GM12878 (cell line): ENCODE measurements around the gene DHX30. TPM values are rescaled to one million over a fixed set of nuclear protein-coding genes. Genes with fewer than 3 reads are reported as not detected.

Experiments used
- ATAC-seq: fragments of 200-7000 bp; cut with Tn5 transposase; 3 replicates; pipeline ENCODE4 v1.9.1; 2020; ENCODE audit warnings: mild to moderate bottlenecking, moderate library complexity
- BruUV-seq: library from RNA; stranded (reverse); fragments of 400-500 nt; replicated peaks from 2 replicates; lab custom pipeline; 2021; lab: Mats Ljungman, UMichigan
- CTCF ChIA-PET: fragments of 300-600 bp; sonication (Branson Sonifier 250); formaldehyde crosslinking; extraction: SDS; loops from one replicate; lab custom pipeline; 2021; ENCODE audit warnings: inconsistent platforms; lab: Yijun Ruan, JAX
- POLR2A ChIA-PET: fragments of 350-600 bp; formaldehyde crosslinking; extraction: SDS; loops from one replicate; lab custom pipeline; 2021; ENCODE audit warnings: inconsistent platforms; lab: Charles Lee
- RAD21 ChIA-PET: fragments of 300-600 bp; sonication (Branson Sonifier 250); formaldehyde crosslinking; loops from one replicate; lab custom pipeline; 2023; ENCODE audit warnings: antibody characterized with exemption; ENCODE audit not compliant: unreplicated experiment; lab: Charles Lee
- SMC1A ChIA-PET: fragments of 300-600 bp; sonication (Branson Sonifier 250); formaldehyde crosslinking; loops from one replicate; lab custom pipeline; 2023; ENCODE audit not compliant: unreplicated experiment, uncharacterized antibody; lab: Charles Lee
- DNase-seq: peaks from one replicate; pipeline ENCODE4 v3.0.0-alpha.2; 2011; ENCODE audit warnings: low read depth, low spot score
- FAIRE-seq: peaks from 3 replicates; lab custom pipeline; 2011; peaks lifted over from hg19 to GRCh38; lab: Jason Lieb, UNC
- H2AFZ ChIP-seq: 2 replicates; pipeline ENCODE4 v1.6.0; 2011; ENCODE audit warnings: low read depth, low read length, control low read depth; ENCODE audit not compliant: control insufficient read depth
- H3K27ac ChIP-seq: 2 replicates; pipeline ENCODE4 v1.5.1; 2011; ENCODE audit warnings: control low read depth; ENCODE audit not compliant: control insufficient read depth, insufficient read depth
- H3K27me3 ChIP-seq, 2 experiments: replicated peaks in 1 of 2; 2 replicates each; pipeline versions ENCODE4 v1.6.0 to v1.6.1; 2011; ENCODE audit warnings: low read length in 1 of 2; ENCODE audit not compliant: control insufficient read depth in 2 of 2, insufficient read depth in 2 of 2
- H3K36me3 ChIP-seq, 2 experiments: 2 replicates each; pipeline ENCODE4 v1.5.1; 2011; ENCODE audit warnings: low read length in 1 of 2; ENCODE audit not compliant: control insufficient read depth in 2 of 2, insufficient read depth in 2 of 2
- H3K4me1 ChIP-seq: 2 replicates; pipeline ENCODE4 v1.6.1; 2011; ENCODE audit warnings: mild to moderate bottlenecking, low read length, moderate library complexity, mixed read lengths; ENCODE audit not compliant: control insufficient read depth, insufficient read depth
- H3K4me2 ChIP-seq: 2 replicates; pipeline ENCODE4 v1.6.0; 2011; ENCODE audit warnings: control low read depth; ENCODE audit not compliant: control insufficient read depth, insufficient read depth
- H3K4me3 ChIP-seq: fragments of 200-600 bp; sonication (generic); 2 replicates; pipeline ENCODE4 v1.5.1; 2016
- H3K79me2 ChIP-seq: 2 replicates; pipeline ENCODE4 v1.6.0; 2011; ENCODE audit warnings: low read length; ENCODE audit not compliant: control insufficient read depth, insufficient read depth
- H3K9ac ChIP-seq: 2 replicates; pipeline ENCODE4 v1.8.0; 2011; ENCODE audit warnings: low read length, control low read depth, mixed read lengths; ENCODE audit not compliant: control insufficient read depth, insufficient read depth
- H3K9me3 ChIP-seq: replicated peaks from 3 replicates; pipeline ENCODE4 v1.5.1; 2011; ENCODE audit warnings: mild to moderate bottlenecking, low read length; ENCODE audit not compliant: control insufficient read depth, insufficient read depth
- H4K20me1 ChIP-seq: 2 replicates; pipeline ENCODE4 v1.6.0; 2011; ENCODE audit not compliant: control insufficient read depth, insufficient read depth
- KLF5 ChIP-seq: fragments of 450-650 bp; IDR thresholded peaks from 2 replicates; pipeline ENCODE4 v1.6.1; 2014; ENCODE audit warnings: mild to moderate bottlenecking; ENCODE audit not compliant: partially characterized antibody
- PBX3 ChIP-seq: IDR thresholded peaks from 2 replicates; pipeline ENCODE4 v1.6.1; 2011; ENCODE audit warnings: mild to moderate bottlenecking, low read depth, low read length, moderate library complexity; ENCODE audit not compliant: insufficient replicate concordance
- POLR2A ChIP-seq: IDR thresholded peaks from 2 replicates; pipeline ENCODE4 v1.6.1; 2011; ENCODE audit warnings: low read depth, mild to moderate bottlenecking, low read length
- RAD21 ChIP-seq: IDR thresholded peaks from 2 replicates; pipeline ENCODE4 v1.6.1; 2011; ENCODE audit warnings: mild to moderate bottlenecking, low read depth, low read length, moderate library complexity; ENCODE audit not compliant: insufficient read depth
- SIX5 ChIP-seq: IDR thresholded peaks from 2 replicates; pipeline ENCODE4 v1.6.1; 2011; ENCODE audit warnings: mild to moderate bottlenecking, low read depth, low read length, moderate library complexity; ENCODE audit not compliant: severe bottlenecking
- SMC3 ChIP-seq: IDR thresholded peaks from 2 replicates; pipeline ENCODE4 v1.6.1; 2011; ENCODE audit warnings: low read length, improper control_type of control experiment, borderline replicate concordance
- TBL1XR1 ChIP-seq: IDR thresholded peaks from 2 replicates; pipeline ENCODE4 v1.6.1; 2012; ENCODE audit warnings: low read depth, low read length, improper control_type of control experiment
- WGBS: methylation state at CpG from one replicate; pipeline ENCODE4 v1.1.6; 2016; ENCODE audit warnings: low lambda C conversion rate; ENCODE audit not compliant: insufficient replicate concordance, insufficient coverage; ENCODE audit errors: missing lambda C conversion rate; 5-methylcytosine and 5-hydroxymethylcytosine counted together
- in situ Hi-C: fragments of 300-500 bp; cut with MboI; formaldehyde crosslinking; loops from 9 replicates; pipeline ENCODE4 v1.14.3; 2018; ENCODE audit warnings: mixed read lengths
- intact Hi-C: fragments of 100-400 bp; cut with micrococcal nuclease; formaldehyde crosslinking; loops from one replicate; pipeline ENCODE4 v1.14.2; 2022; ENCODE audit not compliant: unreplicated experiment
- polyA plus RNA-seq, 11 experiments: library from polyadenylated mRNA; depleted of rRNA in 4 of 11; unstranded in 6 of 11; stranded (reverse) in 5 of 11; fragments of >200 nt; fragmentation: Nextera tagmentation in 4 of 11; fragmentation: Illumina TruSeq in 1 of 11; extraction: Ambion mirVana in 4 of 11; extraction: Trizol in 1 of 11; gene quantifications; 1 replicate in 1 of 11; 2 replicates in 10 of 11; pipeline versions ENCODE4 v1.2.1 to v1.2.3, GENCODE V29; 2011 to 2016; ENCODE audit warnings: inconsistent platforms in 2 of 11, missing spikeins in 2 of 11, low read depth in 1 of 11
- total RNA-seq, 4 experiments: library from RNA; depleted of rRNA in 3 of 4; stranded (reverse); fragments of >200 nt in 3 of 4; fragmentation: Illumina TruSeq in 1 of 4; extraction: Trizol in 1 of 4; gene quantifications; 2 replicates each; pipeline versions ENCODE4 v1.2.1 to v1.2.3, GENCODE V29; 2013 to 2021

The DHX30 gene
- total and polyA plus RNA-seq, 10 of the 15 experiments (the other 5 are each of a cell fraction or from before 2014, with no cell fraction given), result 9.5 to 75.3 (median 47.8) TPM

GRCh38 chr3:47847801-47848518 lies 45.0 kb downstream of the DHX30 start:
- Histone ChIP-seq H2AFZ (no peak overlapping the region), H3K36me3 (peaks cover 25 to 59% of the 10 kb centered on the region in 2 experiments), H3K4me2 (no peak overlapping the region), H3K27me3 (no peaks in the 10 kb centered on the region), H3K79me2 (no peaks in the 10 kb centered on the region), H3K4me3 (no peak overlapping the region), H3K27ac (no peak overlapping the region), H3K9me3 (no peaks in the 10 kb centered on the region), H4K20me1 (no peaks in the 10 kb centered on the region), H3K9ac (no peak overlapping the region), H3K4me1 (no peaks in the 10 kb centered on the region)
- TF ChIP-seq POLR2A (peak; percentile 27), TBL1XR1 (no peak), SIX5 (no peak), SMC3 (no peak), KLF5 (no peak), RAD21 (no peak), PBX3 (no peak)
- intact Hi-C loops (no loop called here), in situ Hi-C loops (no loop called here)
- BruUV-seq, result no TSS peak
- WGBS, result 96% methylated on average over 23 of the region's 23 CpGs
- ATAC-seq, result no peak
- ChIA-PET POLR2A (no interaction called here), CTCF (no interaction called here), RAD21 (no interaction called here), SMC1A (no interaction called here)
- no peak for FAIRE-seq
- DNase-seq, result no peak
